Measurements from ENCODE around the gene SLC35F1.

SLC35F1 gene

DNA sequence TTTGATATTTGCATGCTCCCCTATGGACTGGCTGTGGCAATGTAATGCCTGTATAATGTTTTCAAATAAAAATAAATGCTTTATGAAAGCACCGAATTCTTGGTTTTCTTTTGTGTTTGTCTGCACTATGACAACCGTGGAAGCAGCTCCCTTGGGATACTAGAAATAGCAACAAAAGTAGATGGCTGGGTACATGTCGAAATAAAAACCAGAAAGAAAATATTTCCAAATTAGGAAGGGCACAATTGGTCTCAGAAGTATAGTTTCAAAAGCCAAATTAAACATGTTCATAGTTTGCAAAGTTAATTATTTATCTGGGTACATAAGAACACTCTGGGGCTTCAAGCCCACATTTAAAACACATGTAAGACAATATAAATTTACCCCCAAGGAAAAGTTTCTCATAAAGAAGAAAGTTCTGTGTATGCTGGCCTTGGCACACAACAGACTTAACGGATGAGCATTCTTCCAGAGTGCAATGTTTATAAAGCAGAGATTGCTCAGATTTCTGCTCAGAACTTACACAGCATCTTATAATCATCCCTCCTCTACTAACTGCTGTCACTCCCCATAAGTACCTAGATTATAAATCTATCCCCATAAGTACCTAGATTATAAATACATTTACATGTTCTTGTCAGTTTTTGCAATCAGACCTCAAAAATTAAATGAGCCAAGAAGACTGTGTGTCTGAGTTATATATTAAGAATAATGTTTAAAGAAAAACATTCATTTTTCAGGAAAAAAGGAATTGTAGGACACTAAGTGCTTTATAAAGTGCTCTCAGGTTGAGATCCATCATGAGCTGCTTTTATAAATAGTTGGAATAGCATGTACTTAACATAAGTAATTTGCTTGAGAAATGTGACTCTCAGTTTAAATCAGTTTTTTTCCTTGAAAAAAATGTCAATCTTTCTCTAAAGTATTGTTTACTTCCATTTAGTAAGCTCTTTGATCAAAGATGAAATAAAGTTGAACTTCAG lies 410.8 kb downstream of the SLC35F1 start:
- Histone ChIP-seq H3K36me3 (ENCODE audit: insufficient read depth, insufficient read length, low read length) (no peaks in the 10 kb centered on the region), H3K9me3 (ENCODE audit: insufficient read depth, low read length) (no peaks in the 10 kb centered on the region), H3K9ac (ENCODE audit: insufficient read length, low read depth) (no peak overlapping the region), H3K4me3 (ENCODE audit: insufficient read length, low read depth) (no peak overlapping the region), H3K27me3 (ENCODE audit: insufficient read depth, insufficient read length) (no peaks in the 10 kb centered on the region), H3K4me1 (ENCODE audit: insufficient read depth, insufficient read length) (no peaks in the 10 kb centered on the region)
- TF ChIP-seq YY1 (IDR thresholded peaks at IDR 0.05; ENCODE audit: insufficient read depth, insufficient read length): no peak
- no peak for TF ChIP-seq SUZ12 (IDR thresholded peaks at IDR 0.05; ENCODE audit: extremely low read depth, insufficient read depth, insufficient read length)
- TF ChIP-seq ZNF274 (IDR thresholded peaks at IDR 0.05; ENCODE audit: low read depth, low read length): no peak
- no peak for DNase-seq (ENCODE audit: low read depth, low spot score)

DNA sequence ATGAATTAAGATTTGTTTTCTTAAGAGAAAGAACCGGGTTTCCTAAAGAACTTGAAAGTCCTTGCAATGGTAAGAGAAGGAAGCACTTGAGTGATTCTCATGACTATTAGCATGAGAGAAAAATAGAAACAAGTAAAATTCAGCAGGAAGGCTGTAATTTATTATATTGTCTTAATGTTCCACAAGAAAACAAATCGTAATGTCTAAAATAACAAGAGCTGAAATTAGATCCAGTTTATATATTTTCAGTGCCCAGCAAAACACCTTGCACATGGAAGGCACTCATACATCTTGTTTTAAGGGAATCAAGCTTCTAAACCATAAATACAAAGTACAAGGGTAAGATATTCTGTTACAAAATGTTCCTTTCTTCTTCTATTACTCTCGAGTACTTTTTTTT lies 411.6 kb downstream of the SLC35F1 start:
- H3K27me3 ChIP-seq (ENCODE audit: insufficient read depth, insufficient read length): no peaks in the 10 kb centered on the region
- no peaks in the 10 kb centered on the region for H3K4me1 ChIP-seq (ENCODE audit: insufficient read depth, insufficient read length)
- TF ChIP-seq ZNF274 (IDR thresholded peaks at IDR 0.05; ENCODE audit: low read depth, low read length): no peak
- no peak for TF ChIP-seq YY1 (IDR thresholded peaks at IDR 0.05; ENCODE audit: insufficient read depth, insufficient read length)
- TF ChIP-seq SUZ12 (IDR thresholded peaks at IDR 0.05; ENCODE audit: extremely low read depth, insufficient read depth, insufficient read length): no peak
- no peak overlapping the region for H3K9ac ChIP-seq (ENCODE audit: insufficient read length, low read depth)
- no peaks in the 10 kb centered on the region for H3K9me3 ChIP-seq (ENCODE audit: insufficient read depth, low read length)
- no peak overlapping the region for H3K4me3 ChIP-seq (ENCODE audit: insufficient read length, low read depth)
- no peak for DNase-seq (ENCODE audit: low read depth, low spot score)
- no peaks in the 10 kb centered on the region for H3K36me3 ChIP-seq (ENCODE audit: insufficient read depth, insufficient read length, low read length)

DNA sequence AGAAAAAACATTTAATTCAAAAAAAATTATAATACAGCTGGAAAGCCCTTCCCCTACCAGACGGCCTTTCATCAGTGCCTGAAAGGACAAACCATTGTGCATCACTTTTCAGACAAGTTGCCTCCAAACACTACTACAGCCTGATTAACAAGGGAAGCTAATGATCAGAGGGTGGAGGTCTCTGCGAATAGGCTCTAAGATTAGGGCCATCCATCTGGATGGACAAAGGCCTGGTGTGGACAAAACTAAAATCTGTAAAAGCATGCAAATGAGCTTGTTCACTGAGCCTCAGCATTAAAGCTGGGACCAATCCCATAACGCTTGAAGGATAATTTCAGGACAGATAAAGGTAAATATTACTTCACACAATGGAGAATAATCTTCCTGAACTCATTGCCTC lies 412.4 kb downstream of the SLC35F1 start:
- no peaks in the 10 kb centered on the region for H3K27me3 ChIP-seq (ENCODE audit: insufficient read depth, insufficient read length)
- H3K4me1 ChIP-seq (ENCODE audit: insufficient read depth, insufficient read length): no peaks in the 10 kb centered on the region
- no peak overlapping the region for H3K4me3 ChIP-seq (ENCODE audit: insufficient read length, low read depth)
- H3K9ac ChIP-seq (ENCODE audit: insufficient read length, low read depth): no peak overlapping the region
- DNase-seq (ENCODE audit: low read depth, low spot score): no peak
- no peaks in the 10 kb centered on the region for H3K36me3 ChIP-seq (ENCODE audit: insufficient read depth, insufficient read length, low read length)
- no peaks in the 10 kb centered on the region for H3K9me3 ChIP-seq (ENCODE audit: insufficient read depth, low read length)
- no peak for TF ChIP-seq SUZ12 (IDR thresholded peaks at IDR 0.05; ENCODE audit: extremely low read depth, insufficient read depth, insufficient read length)

GRCh38 chr6:118319894-118320649 lies 413.0 kb downstream of the SLC35F1 start:
- H3K4me3 ChIP-seq (ENCODE audit: insufficient read length, low read depth): no peak overlapping the region
- no peak for TF ChIP-seq ZNF274 (IDR thresholded peaks at IDR 0.05; ENCODE audit: low read depth, low read length)
- no peak for TF ChIP-seq SUZ12 (IDR thresholded peaks at IDR 0.05; ENCODE audit: extremely low read depth, insufficient read depth, insufficient read length)
- no peak for TF ChIP-seq YY1 (IDR thresholded peaks at IDR 0.05; ENCODE audit: insufficient read depth, insufficient read length)
- no peaks in the 10 kb centered on the region for H3K36me3 ChIP-seq (ENCODE audit: insufficient read depth, insufficient read length, low read length)
- no peak overlapping the region for H3K9ac ChIP-seq (ENCODE audit: insufficient read length, low read depth)
- no peaks in the 10 kb centered on the region for H3K27me3 ChIP-seq (ENCODE audit: insufficient read depth, insufficient read length)
- no peaks in the 10 kb centered on the region for H3K9me3 ChIP-seq (ENCODE audit: insufficient read depth, low read length)
- no peak for DNase-seq (ENCODE audit: low read depth, low spot score)
- H3K4me1 ChIP-seq (ENCODE audit: insufficient read depth, insufficient read length): no peaks in the 10 kb centered on the region

DNA sequence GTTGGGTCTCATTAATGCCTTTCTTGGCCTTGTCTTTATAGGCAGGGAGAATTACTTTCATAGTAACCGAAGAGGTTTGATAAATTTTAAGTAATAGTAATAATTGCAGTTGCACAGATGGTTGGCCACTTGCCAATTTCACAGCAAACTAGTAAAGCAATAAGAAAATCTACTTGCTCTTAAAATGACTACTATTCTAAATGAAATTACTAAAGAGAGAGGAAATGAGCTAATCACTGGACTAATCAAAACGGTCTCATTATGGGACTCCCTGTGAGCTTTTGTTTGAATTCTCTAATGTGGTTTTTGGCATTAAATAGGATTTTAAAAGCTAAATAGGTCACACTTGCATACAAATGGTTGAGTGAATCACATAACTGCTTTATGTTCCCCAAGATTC lies 413.6 kb downstream of the SLC35F1 start:
- Histone ChIP-seq H3K4me1 (ENCODE audit: insufficient read depth, insufficient read length) (no peaks in the 10 kb centered on the region), H3K36me3 (ENCODE audit: insufficient read depth, insufficient read length, low read length) (no peaks in the 10 kb centered on the region), H3K4me3 (ENCODE audit: insufficient read length, low read depth) (no peak overlapping the region), H3K27me3 (ENCODE audit: insufficient read depth, insufficient read length) (no peaks in the 10 kb centered on the region), H3K9me3 (ENCODE audit: insufficient read depth, low read length) (no peaks in the 10 kb centered on the region), H3K9ac (ENCODE audit: insufficient read length, low read depth) (no peak overlapping the region)
- no peak for DNase-seq (ENCODE audit: low read depth, low spot score)
- TF ChIP-seq ZNF274 (IDR thresholded peaks at IDR 0.05; ENCODE audit: low read depth, low read length) (no peak), YY1 (IDR thresholded peaks at IDR 0.05; ENCODE audit: insufficient read depth, insufficient read length) (no peak), SUZ12 (IDR thresholded peaks at IDR 0.05; ENCODE audit: extremely low read depth, insufficient read depth, insufficient read length) (no peak)

- Histone ChIP-seq H3K27me3 (ENCODE audit: insufficient read depth, insufficient read length) (no peaks in the 10 kb centered on the region), H3K9me3 (ENCODE audit: insufficient read depth, low read length) (no peaks in the 10 kb centered on the region), H3K4me1 (ENCODE audit: insufficient read depth, insufficient read length) (no peaks in the 10 kb centered on the region), H3K4me3 (ENCODE audit: insufficient read length, low read depth) (no peak overlapping the region), H3K36me3 (ENCODE audit: insufficient read depth, insufficient read length, low read length) (no peaks in the 10 kb centered on the region), H3K9ac (ENCODE audit: insufficient read length, low read depth) (no peak overlapping the region)
- DNase-seq (ENCODE audit: low read depth, low spot score): peak; percentile 6
- TF ChIP-seq ZNF274 (IDR thresholded peaks at IDR 0.05; ENCODE audit: low read depth, low read length) (no peak), SUZ12 (IDR thresholded peaks at IDR 0.05; ENCODE audit: extremely low read depth, insufficient read depth, insufficient read length) (no peak), YY1 (IDR thresholded peaks at IDR 0.05; ENCODE audit: insufficient read depth, insufficient read length) (no peak)
Observed at GRCh38 chr6:118324116-118324515, 417.1 kb downstream of the SLC35F1 start.

GRCh38 chr6:118325220-118325860 lies 418.3 kb downstream of the SLC35F1 start:
- DNase-seq (ENCODE audit: low read depth, low spot score): no peak

More at GRCh38 chr6:118325220-118325860, 418.3 kb downstream of the SLC35F1 start:
- Histone ChIP-seq H3K9ac (ENCODE audit: insufficient read length, low read depth) (no peak overlapping the region), H3K4me3 (ENCODE audit: insufficient read length, low read depth) (no peak overlapping the region), H3K4me1 (ENCODE audit: insufficient read depth, insufficient read length) (no peaks in the 10 kb centered on the region), H3K36me3 (ENCODE audit: insufficient read depth, insufficient read length, low read length) (no peaks in the 10 kb centered on the region), H3K27me3 (ENCODE audit: insufficient read depth, insufficient read length) (no peaks in the 10 kb centered on the region), H3K9me3 (ENCODE audit: insufficient read depth, low read length) (no peaks in the 10 kb centered on the region)
- TF ChIP-seq SUZ12 (IDR thresholded peaks at IDR 0.05; ENCODE audit: extremely low read depth, insufficient read depth, insufficient read length) (no peak), YY1 (IDR thresholded peaks at IDR 0.05; ENCODE audit: insufficient read depth, insufficient read length) (no peak), ZNF274 (IDR thresholded peaks at IDR 0.05; ENCODE audit: low read depth, low read length) (no peak)
